ENCODE measurements around the gene EIPR1. TPM values are rescaled to one million over a fixed set of nuclear protein-coding genes. Genes with fewer than 3 reads are reported as not detected.
"Not testable (repeated sequence)": the region's sequence is repeated elsewhere in the genome, so short reads cannot be mapped to it uniquely, and the experiment has no call there.

Gene EIPR1
- total RNA-seq, 1 experiment from 2014 or later: 63.6 TPM

DNA sequence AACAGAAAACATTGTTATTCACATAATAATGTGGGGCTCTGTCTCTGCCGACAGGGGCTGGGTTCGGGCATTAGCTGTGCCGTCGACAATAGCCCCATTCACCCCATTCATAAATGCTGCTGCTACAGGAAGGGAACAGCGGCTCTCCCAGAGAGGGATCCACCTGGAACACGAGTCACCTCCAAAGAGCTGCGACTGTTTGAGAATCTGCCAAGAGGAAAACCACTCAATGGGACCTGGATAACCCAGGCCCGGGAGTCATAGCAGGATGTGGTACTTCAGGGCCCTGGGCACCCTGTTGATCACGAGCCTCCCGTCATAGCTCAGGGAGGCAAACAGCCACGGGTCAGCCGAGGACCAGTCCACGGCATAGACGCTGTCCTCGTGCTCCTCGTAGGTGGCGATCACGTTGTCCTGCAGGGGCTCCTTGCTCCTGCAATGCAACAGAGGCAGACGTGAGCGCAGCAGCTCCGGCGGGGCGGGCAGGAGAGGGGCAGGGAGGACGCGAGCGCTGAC lies 188.5 kb downstream of the EIPR1 start:
- no peak overlapping the region for H3K4me3 ChIP-seq
- no peak for DNase-seq (ENCODE audit: low read depth in 1 of 2, low spot score in 2 of 2)

GRCh38 chr2:3188405-3188946 lies 189.1 kb downstream of the EIPR1 start:
- Histone ChIP-seq H3K4me3 (no peak overlapping the region), H3K36me3 (no peaks in the 10 kb centered on the region), H3K27me3 (replicated peaks) (no peaks in the 10 kb centered on the region), H3K9me3 (replicated peaks) (no peaks in the 10 kb centered on the region), H3K4me1 (replicated peaks) (no peaks in the 10 kb centered on the region), H3K27ac (no peak overlapping the region)
- DNase-seq (ENCODE audit: low read depth in 1 of 2, low spot score in 2 of 2): no peak

More for the DNA sequence above, 188.5 kb downstream of the EIPR1 start:
- Histone ChIP-seq H3K4me1 (replicated peaks) (no peaks in the 10 kb centered on the region), H3K27ac (no peak overlapping the region), H3K27me3 (replicated peaks) (no peaks in the 10 kb centered on the region), H3K36me3 (no peaks in the 10 kb centered on the region), H3K9me3 (replicated peaks) (no peaks in the 10 kb centered on the region)

DNA sequence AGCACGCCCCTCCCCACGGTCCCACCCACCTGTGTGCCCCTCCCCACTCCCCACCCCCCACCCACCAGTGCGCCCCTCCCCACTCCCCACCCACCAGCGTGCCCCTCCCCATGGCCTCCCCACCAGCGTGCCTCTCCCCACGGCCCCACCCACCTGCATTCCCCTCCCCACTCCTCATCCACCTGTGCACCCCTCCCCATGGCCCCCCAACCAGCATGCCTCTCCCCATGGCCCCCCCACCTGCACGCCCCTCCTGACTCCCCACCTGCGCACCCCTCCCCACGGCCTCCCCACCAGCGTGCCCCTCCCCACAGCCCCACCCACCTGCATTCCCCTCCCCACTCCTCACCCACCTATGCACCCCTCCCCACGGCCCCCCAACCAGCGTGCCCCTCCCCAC lies 190.2 kb downstream of the EIPR1 start:
- H3K27me3 ChIP-seq (replicated peaks): no peaks in the 10 kb centered on the region
- H3K4me3 ChIP-seq: no peak overlapping the region
- H3K9me3 ChIP-seq (replicated peaks): no peaks in the 10 kb centered on the region
- DNase-seq (ENCODE audit: low read depth in 1 of 2, low spot score in 2 of 2): no peak
- H3K36me3 ChIP-seq: no peaks in the 10 kb centered on the region
- no peaks in the 10 kb centered on the region for H3K4me1 ChIP-seq (replicated peaks)
- no peak overlapping the region for H3K27ac ChIP-seq

DNA sequence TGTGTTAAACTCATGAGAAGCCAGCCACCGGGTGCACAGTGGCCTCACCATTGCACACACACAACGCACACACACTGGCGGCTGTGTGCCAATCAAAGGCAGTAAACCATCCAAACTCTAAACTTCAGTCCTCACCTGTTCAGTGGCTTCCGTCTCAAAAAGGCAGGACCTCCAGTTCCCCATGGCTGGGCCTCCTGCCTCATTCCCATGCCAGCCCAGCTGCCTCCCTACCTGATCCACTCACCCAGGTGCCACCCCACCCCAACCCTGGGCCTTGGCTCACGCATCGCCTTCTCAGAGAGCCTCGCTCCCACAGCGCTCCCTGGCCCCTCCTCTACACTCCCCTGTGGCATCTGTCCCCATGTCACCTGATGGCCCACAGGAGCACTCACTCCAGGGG lies 190.9 kb downstream of the EIPR1 start:
- Histone ChIP-seq H3K36me3 (no peaks in the 10 kb centered on the region), H3K4me3 (no peak overlapping the region), H3K27me3 (replicated peaks) (no peaks in the 10 kb centered on the region), H3K4me1 (replicated peaks) (no peaks in the 10 kb centered on the region), H3K27ac (no peak overlapping the region), H3K9me3 (replicated peaks) (no peaks in the 10 kb centered on the region)
- peak in 1 of 2 experiments; percentile 39 for DNase-seq (ENCODE audit: low read depth in 1 of 2, low spot score in 2 of 2)

DNA sequence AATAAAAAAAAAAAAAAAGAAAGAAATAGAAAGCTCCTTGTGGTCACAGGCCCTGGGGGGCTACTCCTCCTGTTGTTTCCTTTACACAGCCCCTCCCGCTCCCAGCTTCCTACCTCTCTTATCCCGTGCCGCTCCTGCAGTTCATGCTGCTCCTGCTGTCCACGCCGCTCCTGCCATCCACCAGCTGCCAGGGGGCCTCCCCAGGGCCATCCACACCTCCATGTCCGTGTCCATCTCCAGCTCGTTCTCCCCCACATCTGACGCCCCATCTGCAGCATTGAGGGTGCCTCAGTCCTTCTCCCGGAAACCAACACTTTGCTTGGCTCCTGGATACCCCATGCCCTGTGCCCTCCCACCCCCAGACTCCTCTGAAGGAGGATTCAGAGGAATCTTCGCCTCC lies 191.7 kb downstream of the EIPR1 start:
- Histone ChIP-seq H3K4me3 (no peak overlapping the region), H3K9me3 (replicated peaks) (no peaks in the 10 kb centered on the region), H3K27me3 (replicated peaks) (no peaks in the 10 kb centered on the region), H3K27ac (no peak overlapping the region), H3K36me3 (no peaks in the 10 kb centered on the region), H3K4me1 (replicated peaks) (no peaks in the 10 kb centered on the region)
- DNase-seq (ENCODE audit: low read depth in 1 of 2, low spot score in 2 of 2): peak in 1 of 2 experiments; percentile 41

DNA sequence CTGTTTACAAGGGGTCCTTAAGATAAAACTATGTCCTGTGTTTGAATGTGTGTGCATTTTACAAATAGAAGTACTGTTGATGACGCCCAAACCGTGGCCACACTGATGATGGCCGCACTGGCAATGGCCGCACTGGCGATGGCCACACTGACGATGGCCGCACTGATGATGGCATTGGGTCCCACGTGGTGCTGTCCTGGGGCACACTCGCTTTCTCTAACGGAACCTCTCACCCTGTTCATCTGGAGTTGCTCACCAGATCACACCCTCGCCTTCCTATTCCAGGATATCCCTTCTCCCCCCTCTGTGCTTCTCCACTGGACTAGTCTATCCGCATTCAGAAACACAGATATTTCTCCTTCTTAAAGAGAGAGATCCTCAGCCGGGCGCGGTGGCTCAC lies 192.4 kb downstream of the EIPR1 start:
- Histone ChIP-seq H3K27ac (no peak overlapping the region), H3K4me3 (no peak overlapping the region), H3K36me3 (no peaks in the 10 kb centered on the region), H3K27me3 (replicated peaks) (no peaks in the 10 kb centered on the region), H3K9me3 (replicated peaks) (no peaks in the 10 kb centered on the region), H3K4me1 (replicated peaks) (no peaks in the 10 kb centered on the region)
- DNase-seq (ENCODE audit: low read depth in 1 of 2, low spot score in 2 of 2): no peak

- Histone ChIP-seq H3K4me1 (replicated peaks) (no peaks in the 10 kb centered on the region), H3K27ac (no peak overlapping the region), H3K27me3 (replicated peaks) (no peaks in the 10 kb centered on the region), H3K9me3 (replicated peaks) (no peaks in the 10 kb centered on the region), H3K36me3 (no peaks in the 10 kb centered on the region), H3K4me3 (no peak overlapping the region)
- DNase-seq (ENCODE audit: low read depth in 1 of 2, low spot score in 2 of 2): no peak
These were observed 193.5 kb downstream of the EIPR1 start for GRCh38 chr2:3184167-3184566.

DNA sequence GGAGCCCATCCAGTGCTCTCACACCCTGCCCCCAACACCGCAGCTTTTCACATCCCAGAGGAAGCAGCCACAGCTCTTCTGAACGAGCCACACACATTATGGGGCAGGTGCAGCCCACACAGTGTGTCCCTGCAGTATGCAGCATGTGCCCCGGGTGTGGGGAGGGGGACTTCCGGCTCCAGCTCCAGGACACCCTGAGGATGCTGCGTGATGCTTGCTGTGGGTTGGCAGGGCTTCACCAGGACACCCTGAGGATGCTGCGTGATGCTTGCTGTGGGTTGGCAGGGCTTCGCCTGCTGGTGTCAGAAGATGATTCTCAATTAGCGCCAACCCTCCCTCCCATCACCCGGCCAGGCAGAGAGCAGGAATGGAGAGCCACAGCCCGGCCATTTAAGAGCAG lies 193.9 kb downstream of the EIPR1 start:
- DNase-seq (ENCODE audit: low read depth in 1 of 2, low spot score in 2 of 2): peak in 1 of 2 experiments; percentile 35
- H3K9me3 ChIP-seq (replicated peaks): no peaks in the 10 kb centered on the region
- H3K27ac ChIP-seq: no peak overlapping the region
- no peaks in the 10 kb centered on the region for H3K36me3 ChIP-seq
- H3K4me3 ChIP-seq: no peak overlapping the region
- H3K4me1 ChIP-seq (replicated peaks): no peaks in the 10 kb centered on the region
- no peaks in the 10 kb centered on the region for H3K27me3 ChIP-seq (replicated peaks)

GRCh38 chr2:3182848-3183247 lies 194.8 kb downstream of the EIPR1 start:
- Histone ChIP-seq H3K9me3 (replicated peaks) (no peaks in the 10 kb centered on the region), H3K4me3 (no peak overlapping the region), H3K27ac (no peak overlapping the region), H3K27me3 (replicated peaks) (no peaks in the 10 kb centered on the region), H3K4me1 (replicated peaks) (no peaks in the 10 kb centered on the region), H3K36me3 (no peaks in the 10 kb centered on the region)
- DNase-seq (ENCODE audit: low read depth in 1 of 2, low spot score in 2 of 2): no peak

DNA sequence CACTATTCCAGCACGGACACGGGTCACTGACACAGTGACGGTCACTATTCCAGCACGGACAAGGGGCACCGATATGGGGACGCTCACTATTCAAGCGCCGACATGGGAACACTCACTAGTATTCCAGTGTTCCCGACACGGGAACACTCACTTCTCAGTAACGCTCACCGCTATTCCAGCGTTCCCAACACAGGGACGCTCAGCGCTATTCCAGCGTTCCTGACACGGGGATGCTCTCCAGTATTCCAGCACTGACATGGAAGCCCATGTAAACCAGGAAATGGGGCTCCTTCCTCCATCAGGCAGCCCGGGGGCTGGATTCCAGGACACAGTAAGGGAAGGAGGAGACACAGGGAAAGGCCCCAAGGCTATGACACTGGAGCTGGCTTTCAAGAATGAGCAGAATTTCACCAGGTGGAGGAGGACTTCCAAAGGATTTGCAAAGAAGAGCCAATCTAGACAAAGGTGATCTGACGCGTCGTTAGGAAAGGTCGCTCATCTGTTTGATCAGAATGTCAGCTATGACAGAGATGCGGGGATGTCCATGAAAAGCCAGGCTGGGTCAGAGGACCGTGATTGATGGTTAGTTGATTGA lies 196.1 kb downstream of the EIPR1 start:
- H3K27ac ChIP-seq: no peak overlapping the region
- no peak overlapping the region for H3K4me3 ChIP-seq
- no peaks in the 10 kb centered on the region for H3K4me1 ChIP-seq (replicated peaks)
- H3K9me3 ChIP-seq (replicated peaks): no peaks in the 10 kb centered on the region
- H3K36me3 ChIP-seq: no peaks in the 10 kb centered on the region
- no peaks in the 10 kb centered on the region for H3K27me3 ChIP-seq (replicated peaks)
- DNase-seq (ENCODE audit: low read depth in 1 of 2, low spot score in 2 of 2): no peak

GRCh38 chr2:3180909-3181221 lies 196.8 kb downstream of the EIPR1 start:
- H3K36me3 ChIP-seq; H3K4me3 ChIP-seq; H3K9me3 ChIP-seq (replicated peaks); H3K27ac ChIP-seq; H3K27me3 ChIP-seq (replicated peaks); H3K4me1 ChIP-seq (replicated peaks): not testable (repeated sequence)
- peak in 1 of 2 experiments; percentile 60 for DNase-seq (ENCODE audit: low read depth in 1 of 2, low spot score in 2 of 2)

DNA sequence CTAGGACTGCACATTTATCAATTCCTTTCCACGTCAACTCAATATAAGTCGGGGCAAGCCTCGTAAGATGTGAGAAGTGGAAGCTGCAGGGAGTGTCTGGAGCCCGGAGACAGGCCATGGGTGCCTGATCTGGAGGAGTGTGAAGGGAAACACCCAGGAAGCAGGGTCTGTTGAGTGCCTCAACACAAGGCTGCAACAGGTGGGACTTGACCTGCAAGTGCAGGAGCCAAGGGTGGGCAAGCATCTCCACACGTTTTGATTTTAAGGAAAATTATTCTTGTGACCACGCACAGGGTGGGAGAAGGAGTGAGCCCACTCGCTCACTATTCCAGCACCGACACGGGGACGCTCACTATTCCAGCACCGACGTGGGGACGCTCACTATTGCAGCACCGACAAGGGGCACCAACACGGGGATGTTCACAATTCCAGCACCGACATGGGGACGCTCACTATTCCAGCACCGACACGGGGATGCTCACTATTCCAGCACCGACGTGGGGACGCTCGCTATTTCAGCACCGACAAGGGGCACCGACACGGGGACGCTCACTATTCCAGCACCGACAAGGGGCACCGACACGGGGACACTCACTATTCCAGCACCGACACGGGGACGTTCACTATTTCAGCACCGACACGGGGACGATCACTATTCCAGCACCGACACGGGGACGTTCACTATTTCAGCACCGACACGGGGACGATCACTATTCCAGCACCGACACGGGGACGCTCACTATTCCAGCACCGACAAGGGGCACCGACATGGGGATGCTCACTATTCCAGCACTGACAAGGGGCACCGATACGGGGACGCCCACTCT lies 197.3 kb downstream of the EIPR1 start:
- DNase-seq (ENCODE audit: low read depth in 1 of 2, low spot score in 2 of 2): no peak
- H3K4me1 ChIP-seq (replicated peaks): no peaks in the 10 kb centered on the region
- H3K36me3 ChIP-seq: no peaks in the 10 kb centered on the region
- no peak overlapping the region for H3K4me3 ChIP-seq
- no peak overlapping the region for H3K27ac ChIP-seq
- H3K9me3 ChIP-seq (replicated peaks): no peaks in the 10 kb centered on the region
- no peaks in the 10 kb centered on the region for H3K27me3 ChIP-seq (replicated peaks)

- H3K9me3 ChIP-seq (replicated peaks): no peaks in the 10 kb centered on the region
- no peaks in the 10 kb centered on the region for H3K4me1 ChIP-seq (replicated peaks)
- H3K36me3 ChIP-seq: no peaks in the 10 kb centered on the region
- no peak overlapping the region for H3K27ac ChIP-seq
- no peaks in the 10 kb centered on the region for H3K27me3 ChIP-seq (replicated peaks)
- no peak for DNase-seq (ENCODE audit: low read depth in 1 of 2, low spot score in 2 of 2)
- no peak overlapping the region for H3K4me3 ChIP-seq
These were observed 198.0 kb downstream of the EIPR1 start for GRCh38 chr2:3179626-3180025.

DNA sequence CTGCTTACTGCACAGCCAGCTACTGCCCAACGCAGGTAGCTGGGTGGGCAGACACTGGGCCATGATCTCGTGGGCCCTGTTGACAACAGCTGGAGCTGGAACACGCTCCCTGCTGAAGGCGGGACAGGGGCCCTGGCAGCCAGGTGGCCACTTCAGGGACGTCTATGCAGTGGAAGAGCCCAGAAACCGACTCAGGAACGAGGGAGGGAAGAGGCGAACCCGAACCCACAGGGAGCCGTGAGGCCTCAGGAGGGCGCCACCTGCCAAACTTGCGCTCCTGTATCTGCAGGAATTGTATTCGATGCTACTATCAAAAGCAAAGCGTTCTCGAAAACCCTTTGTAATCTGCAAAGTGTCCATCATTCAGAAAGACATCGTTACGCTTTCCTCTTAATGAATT lies 198.4 kb downstream of the EIPR1 start:
- Histone ChIP-seq H3K4me3 (no peak overlapping the region), H3K27me3 (replicated peaks) (no peaks in the 10 kb centered on the region), H3K9me3 (replicated peaks) (no peaks in the 10 kb centered on the region), H3K36me3 (no peaks in the 10 kb centered on the region), H3K4me1 (replicated peaks) (no peaks in the 10 kb centered on the region), H3K27ac (no peak overlapping the region)
- DNase-seq (ENCODE audit: low read depth in 1 of 2, low spot score in 2 of 2): no peak
